ENCODE measurements around the gene OR10G6. TPM values are rescaled to one million over a fixed set of nuclear protein-coding genes. Genes with fewer than 3 reads are reported as not detected.
"Not testable (repeated sequence)": the region's sequence is repeated elsewhere in the genome, so short reads cannot be mapped to it uniquely, and the experiment has no call there.

Gene OR10G6
- polyA plus RNA-seq, 1 experiment = not detected

DNA sequence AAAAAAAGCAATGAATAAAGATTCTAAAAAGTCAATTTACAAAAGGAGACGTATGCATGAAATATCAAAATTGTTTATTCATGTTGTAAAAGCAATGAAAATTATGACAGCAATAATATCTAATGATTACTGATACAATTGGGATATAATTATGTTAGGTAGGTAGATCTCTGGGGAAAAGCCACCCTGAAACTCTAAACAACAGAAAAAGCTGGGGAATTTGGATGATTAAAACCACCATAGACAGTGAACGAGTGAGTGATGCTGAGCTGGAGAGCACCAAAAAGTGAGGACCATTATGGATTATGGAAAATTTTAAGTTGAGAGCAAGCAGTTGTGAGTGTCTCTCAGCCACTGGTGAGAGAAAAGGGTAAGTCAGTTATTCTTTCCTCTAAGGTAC, 31.5 kb upstream of the OR10G6 start, which contains the start of gene OR10G8:
TSS of gene OR10G8 (plus strand) at position 301 of the 400 bp plus-strand sequence. CDS start 2,825 bp downstream, outside the sequence.
- TF ChIP-seq, protein P1, sequence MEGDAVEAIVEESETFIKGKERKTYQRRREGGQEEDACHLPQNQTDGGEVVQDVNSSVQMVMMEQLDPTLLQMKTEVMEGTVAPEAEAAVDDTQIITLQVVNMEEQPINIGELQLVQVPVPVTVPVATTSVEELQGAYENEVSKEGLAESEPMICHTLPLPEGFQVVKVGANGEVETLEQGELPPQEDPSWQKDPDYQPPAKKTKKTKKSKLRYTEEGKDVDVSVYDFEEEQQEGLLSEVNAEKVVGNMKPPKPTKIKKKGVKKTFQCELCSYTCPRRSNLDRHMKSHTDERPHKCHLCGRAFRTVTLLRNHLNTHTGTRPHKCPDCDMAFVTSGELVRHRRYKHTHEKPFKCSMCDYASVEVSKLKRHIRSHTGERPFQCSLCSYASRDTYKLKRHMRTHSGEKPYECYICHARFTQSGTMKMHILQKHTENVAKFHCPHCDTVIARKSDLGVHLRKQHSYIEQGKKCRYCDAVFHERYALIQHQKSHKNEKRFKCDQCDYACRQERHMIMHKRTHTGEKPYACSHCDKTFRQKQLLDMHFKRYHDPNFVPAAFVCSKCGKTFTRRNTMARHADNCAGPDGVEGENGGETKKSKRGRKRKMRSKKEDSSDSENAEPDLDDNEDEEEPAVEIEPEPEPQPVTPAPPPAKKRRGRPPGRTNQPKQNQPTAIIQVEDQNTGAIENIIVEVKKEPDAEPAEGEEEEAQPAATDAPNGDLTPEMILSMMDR (IDR thresholded peaks at IDR 0.05; ENCODE audit: insufficient read depth, low read depth, low read length) = no peak
- ChIA-PET POLR2A (no interaction called here), CTCF (interaction anchor here (0.6 kb wide), 1 partner anchor 11 kb away, joined by 3 read pairs; no protein-coding TSS in a partner anchor)
- DNase-seq (ENCODE audit: low read depth) = no peak
- Histone ChIP-seq H3K4me3 (ENCODE audit: low read depth, low read length) (no peak within 1 kb of the TSS), H3K27me3 (ENCODE audit: control insufficient read depth, insufficient read depth, low read length) (no peaks in the 10 kb centered on the region), H3K36me3 (ENCODE audit: control insufficient read depth, insufficient read depth, low read length) (no peaks in the 10 kb centered on the region)

DNA sequence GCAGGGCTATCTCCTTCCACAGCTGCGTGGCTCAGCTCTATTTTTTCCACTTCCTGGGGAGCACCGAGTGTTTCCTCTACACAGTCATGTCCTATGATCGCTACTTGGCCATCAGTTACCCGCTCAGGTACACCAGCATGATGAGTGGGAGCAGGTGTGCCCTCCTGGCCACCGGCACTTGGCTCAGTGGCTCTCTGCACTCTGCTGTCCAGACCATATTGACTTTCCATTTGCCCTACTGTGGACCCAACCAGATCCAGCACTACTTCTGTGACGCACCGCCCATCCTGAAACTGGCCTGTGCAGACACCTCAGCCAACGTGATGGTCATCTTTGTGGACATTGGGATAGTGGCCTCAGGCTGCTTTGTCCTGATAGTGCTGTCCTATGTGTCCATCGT, 20.9 kb upstream of the OR10G6 start:
- H3K36me3 ChIP-seq (ENCODE audit: control insufficient read depth, insufficient read depth, low read length); H3K4me3 ChIP-seq (ENCODE audit: low read depth, low read length); POLR2A ChIA-PET: not testable (repeated sequence)

GRCh38 chr11:124012697-124013096, 17.7 kb upstream of the OR10G6 start, which contains the start of gene OR10G4:
Gene OR10G4, plus strand, starts transcription at chr11:124012997. Its CDS starts 2,578 bp downstream, at chr11:124015575.
- TF ChIP-seq, protein P1 (IDR thresholded peaks at IDR 0.05; ENCODE audit: insufficient read depth, low read depth, low read length) = no peak

More for the DNA sequence above, 20.9 kb upstream of the OR10G6 start:
- H3K27me3 ChIP-seq (ENCODE audit: control insufficient read depth, insufficient read depth, low read length); CTCF ChIA-PET; DNase-seq (ENCODE audit: low read depth): not testable (repeated sequence)

DNA sequence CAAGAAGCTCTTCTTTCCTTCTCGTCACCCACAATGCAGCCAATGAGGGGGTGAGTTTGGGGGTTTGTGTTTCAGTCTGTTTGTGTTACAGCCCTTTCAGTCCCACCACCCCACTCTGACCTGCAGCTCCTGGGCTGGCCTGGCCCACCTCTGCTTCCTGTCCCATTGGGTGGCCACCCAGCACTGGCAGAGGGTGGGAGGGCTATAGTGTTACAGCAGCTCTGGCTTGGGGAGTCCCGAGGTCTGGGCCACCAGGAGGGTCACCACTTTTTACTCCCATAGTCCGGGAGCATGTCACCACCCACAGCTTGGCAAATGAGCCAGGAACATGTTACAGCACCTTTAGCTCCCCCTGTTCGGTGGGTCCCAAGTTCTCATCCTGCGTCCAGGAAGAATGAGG, 15.7 kb downstream of the OR10G6 start:
- TF ChIP-seq, protein P1 (IDR thresholded peaks at IDR 0.05; ENCODE audit: insufficient read depth, low read depth, low read length) = no peak
- no peak for DNase-seq (ENCODE audit: low read depth)
- Histone ChIP-seq H3K4me3 (ENCODE audit: low read depth, low read length) (no peak overlapping the region), H3K27me3 (ENCODE audit: control insufficient read depth, insufficient read depth, low read length) (no peaks in the 10 kb centered on the region), H3K36me3 (ENCODE audit: control insufficient read depth, insufficient read depth, low read length) (no peaks in the 10 kb centered on the region)
- CTCF ChIA-PET = no interaction called here
- POLR2A ChIA-PET = no interaction called here

More at GRCh38 chr11:124012697-124013096, 17.7 kb upstream of the OR10G6 start, which contains the start of gene OR10G4:
- ChIA-PET CTCF (no interaction called here), POLR2A (no interaction called here)
- DNase-seq (ENCODE audit: low read depth) = no peak
- H3K4me3 ChIP-seq (ENCODE audit: low read depth, low read length) = no peak within 1 kb of the TSS
- no peaks in the 10 kb centered on the region for H3K27me3 ChIP-seq (ENCODE audit: control insufficient read depth, insufficient read depth, low read length)
- no peaks in the 10 kb centered on the region for H3K36me3 ChIP-seq (ENCODE audit: control insufficient read depth, insufficient read depth, low read length)

GRCh38 chr11:123977731-123978347, 17.1 kb downstream of the OR10G6 start, which contains the start of gene OR10S1:
Gene OR10S1, minus strand, starts transcription at chr11:123977781. Its CDS starts 117 bp downstream, at chr11:123977664.
- ChIA-PET CTCF (no interaction called here), POLR2A (no interaction called here)
- DNase-seq (ENCODE audit: low read depth) = no peak

More at GRCh38 chr11:123977731-123978347, 17.1 kb downstream of the OR10G6 start, which contains the start of gene OR10S1:
- no peak within 1 kb of the TSS for H3K4me3 ChIP-seq (ENCODE audit: low read depth, low read length)
- no peaks in the 10 kb centered on the region for H3K36me3 ChIP-seq (ENCODE audit: control insufficient read depth, insufficient read depth, low read length)
- TF ChIP-seq, protein P1 (IDR thresholded peaks at IDR 0.05; ENCODE audit: insufficient read depth, low read depth, low read length) = no peak
- H3K27me3 ChIP-seq (ENCODE audit: control insufficient read depth, insufficient read depth, low read length) = no peaks in the 10 kb centered on the region
